HL-60/S4 treated with phorbol 12-myristate 13-acetate at 8.2 ng/mL for 4 days and 3 days (cell line): ENCODE data around the gene PFDN4.

Experiments used
- in situ Hi-C: fragments of 300-500 bp; cut with MboI; formaldehyde crosslinking; loops from 2 replicates; pipeline ENCODE4 v1.15.0; 2022; ENCODE audit warnings: low sequenced_read_pairs

Gene PFDN4

GRCh38 chr20:54173653-54174456 lies 34.0 kb upstream of the PFDN4 start, which contains the start of gene CYP24A1:
TSS of gene CYP24A1 (minus strand) at chr20:54173986. CDS start at chr20:54173579, 407 bp downstream.
- in situ Hi-C loops, result no loop called here

GRCh38 chr20:54174457-54175175 lies 33.3 kb upstream of the PFDN4 start:
- in situ Hi-C loops, result no loop called here

GRCh38 chr20:54176610-54177009 lies 31.3 kb upstream of the PFDN4 start:
- in situ Hi-C loops, result no loop called here

- in situ Hi-C loops, result no loop called here
Measured at GRCh38 chr20:54177378-54177777, 30.5 kb upstream of the PFDN4 start.

GRCh38 chr20:54178256-54178655 lies 29.6 kb upstream of the PFDN4 start:
- in situ Hi-C loops, result no loop called here

GRCh38 chr20:54179946-54180345 lies 27.9 kb upstream of the PFDN4 start:
- in situ Hi-C loops, result no loop called here

GRCh38 chr20:54180931-54181330 lies 27.0 kb upstream of the PFDN4 start:
- in situ Hi-C loops, result no loop called here

GRCh38 chr20:54184071-54184470 lies 23.8 kb upstream of the PFDN4 start:
- in situ Hi-C loops, result no loop called here

- in situ Hi-C loops, result no loop called here
Measured at GRCh38 chr20:54184904-54185626, 22.8 kb upstream of the PFDN4 start.

GRCh38 chr20:54188132-54188849 lies 19.6 kb upstream of the PFDN4 start:
- in situ Hi-C loops, result no loop called here

GRCh38 chr20:54189630-54190029 lies 18.3 kb upstream of the PFDN4 start:
- in situ Hi-C loops, result no loop called here

- in situ Hi-C loops, result no loop called here
Measured at GRCh38 chr20:54190217-54190616, 17.7 kb upstream of the PFDN4 start.

GRCh38 chr20:54193817-54194216 lies 14.1 kb upstream of the PFDN4 start:
- in situ Hi-C loops, result no loop called here

GRCh38 chr20:54194724-54195438 lies 13.0 kb upstream of the PFDN4 start:
- in situ Hi-C loops, result no loop called here

GRCh38 chr20:54195483-54196472 lies 12.1 kb upstream of the PFDN4 start:
- in situ Hi-C loops, result no loop called here

- in situ Hi-C loops, result no loop called here
Measured at GRCh38 chr20:54197621-54198604, 10.0 kb upstream of the PFDN4 start.

- in situ Hi-C loops, result no loop called here
Measured at GRCh38 chr20:54199283-54199682, 8.6 kb upstream of the PFDN4 start.

GRCh38 chr20:54199721-54200176 lies 8.1 kb upstream of the PFDN4 start:
- in situ Hi-C loops, result loop anchor here (25.0 kb wide), 1 partner anchor 637 kb away; no protein-coding TSS in a partner anchor
